IMR-90 (cell line): ENCODE results near the gene MSI2. TPM values are rescaled to one million over a fixed set of nuclear protein-coding genes. Genes with fewer than 3 reads are reported as not detected.

Experiments used
- ATAC-seq: fragments of 200-7000 bp; cut with Tn5 transposase; 2 replicates; pipeline ENCODE4 v1.9.1; 2020; ENCODE audit warnings: low read depth, mild to moderate bottlenecking, moderate library complexity
- BruUV-seq: library from RNA; stranded (reverse); fragments of 400-500 nt; replicated peaks from 2 replicates; lab custom pipeline; 2021; lab: Mats Ljungman, UMichigan
- CTCF ChIA-PET: fragments of 300-600 bp; formaldehyde crosslinking; extraction: SDS; loops from one replicate; lab custom pipeline; 2021; ENCODE audit warnings: antibody characterized with exemption; lab: Yijun Ruan, JAX
- POLR2A ChIA-PET: fragments of 300-600 bp; sonication (Branson Sonifier 250); formaldehyde crosslinking; loops from one replicate; lab custom pipeline; 2022; ENCODE audit warnings: antibody characterized with exemption; ENCODE audit not compliant: unreplicated experiment; lab: Charles Lee
- DNase-seq: peaks from one replicate; pipeline ENCODE4 v3.0.0; 2013
- H2AFZ ChIP-seq: replicated peaks from 2 replicates; pipeline ENCODE3; 2013; ENCODE audit warnings: low read length, mild to moderate bottlenecking; ENCODE audit not compliant: poor library complexity
- H2AK5ac ChIP-seq: 2 replicates; pipeline ENCODE4 v1.6.1; 2013; ENCODE audit warnings: low read depth, low read length, inconsistent platforms
- H2AK9ac ChIP-seq: replicated peaks from 2 replicates; pipeline ENCODE3; 2013; ENCODE audit warnings: mild to moderate bottlenecking, low read depth, low read length, moderate library complexity; ENCODE audit not compliant: poor library complexity
- H2BK120ac ChIP-seq: 2 replicates; pipeline ENCODE4 v1.6.1; 2013; ENCODE audit warnings: low read depth, low read length, inconsistent platforms
- H2BK15ac ChIP-seq: 3 replicates; pipeline ENCODE4 v1.6.1; 2013; ENCODE audit warnings: low read depth, low read length, inconsistent platforms
- H2BK20ac ChIP-seq: 2 replicates; pipeline ENCODE4 v1.6.1; 2013; ENCODE audit warnings: low read depth, mild to moderate bottlenecking, inconsistent platforms, low read length, moderate library complexity
- H2BK5ac ChIP-seq: 2 replicates; pipeline ENCODE4 v1.6.1; 2013; ENCODE audit warnings: mild to moderate bottlenecking, low read depth, low read length, inconsistent platforms; ENCODE audit not compliant: poor library complexity, severe bottlenecking
- H3K14ac ChIP-seq: replicated peaks from 2 replicates; pipeline ENCODE4 v1.6.1; 2013; ENCODE audit warnings: low read depth, low read length, inconsistent platforms
- H3K18ac ChIP-seq: 2 replicates; pipeline ENCODE4 v1.6.1; 2013; ENCODE audit warnings: low read depth, low read length, control low read depth
- H3K23ac ChIP-seq: 2 replicates; pipeline ENCODE4 v1.6.1; 2013; ENCODE audit warnings: low read depth, low read length, inconsistent platforms
- H3K27ac ChIP-seq: 2 replicates; pipeline ENCODE4 v1.5.1; 2013; ENCODE audit warnings: mild to moderate bottlenecking, control low read depth, low read length; ENCODE audit not compliant: insufficient read depth
- H3K27me3 ChIP-seq: 2 replicates; pipeline ENCODE4 v1.6.1; 2013; ENCODE audit warnings: low read length; ENCODE audit not compliant: control insufficient read depth, insufficient read depth
- H3K36me3 ChIP-seq: 2 replicates; pipeline ENCODE4 v1.6.1; 2013; ENCODE audit warnings: low read length, mixed read lengths; ENCODE audit not compliant: control insufficient read depth, insufficient read depth
- H3K4ac ChIP-seq: 2 replicates; pipeline ENCODE4 v1.6.1; 2013; ENCODE audit warnings: low read depth, low read length, inconsistent platforms
- H3K4me1 ChIP-seq: 2 replicates; pipeline ENCODE4 v1.6.1; 2013; ENCODE audit warnings: low read length, mixed read lengths; ENCODE audit not compliant: control insufficient read depth, insufficient read depth
- H3K4me2 ChIP-seq: 2 replicates; pipeline ENCODE4 v1.6.1; 2013; ENCODE audit warnings: low read depth, mild to moderate bottlenecking, control low read depth, low read length, moderate library complexity
- H3K4me3 ChIP-seq: 2 replicates; pipeline ENCODE4 v1.5.1; 2013; ENCODE audit warnings: low read depth, mild to moderate bottlenecking, control low read depth, low read length, moderate library complexity; ENCODE audit not compliant: insufficient read depth
- H3K56ac ChIP-seq: 2 replicates; pipeline ENCODE4 v1.6.1; 2013; ENCODE audit warnings: low read length, inconsistent platforms; ENCODE audit not compliant: insufficient read depth; ENCODE audit errors: extremely low read depth
- H3K79me1 ChIP-seq, 2 experiments: 2 replicates each; pipeline ENCODE4 v1.6.1; 2013; ENCODE audit warnings: low read length in 2 of 2, inconsistent platforms in 1 of 2, low read depth in 1 of 2
- H3K9ac ChIP-seq: 2 replicates; pipeline ENCODE4 v1.6.1; 2013; ENCODE audit warnings: low read depth, low read length, control low read depth
- H3K9me1 ChIP-seq: 2 replicates; pipeline ENCODE4 v1.6.1; 2013; ENCODE audit warnings: low read length, inconsistent platforms; ENCODE audit not compliant: insufficient read depth
- H3K9me3 ChIP-seq: 2 replicates; pipeline ENCODE4 v1.6.1; 2013; ENCODE audit warnings: low read length; ENCODE audit not compliant: control insufficient read depth, insufficient read depth
- H4K20me1 ChIP-seq: 2 replicates; pipeline ENCODE4 v1.6.1; 2013; ENCODE audit warnings: low read length, inconsistent platforms; ENCODE audit not compliant: insufficient read depth
- H4K5ac ChIP-seq: 2 replicates; pipeline ENCODE4 v1.6.1; 2013; ENCODE audit warnings: mild to moderate bottlenecking, low read depth, low read length, control low read depth
- H4K8ac ChIP-seq, 2 experiments: 2 replicates each; pipeline ENCODE4 v1.6.1; 2013; ENCODE audit warnings: low read depth in 2 of 2, low read length in 2 of 2, control low read depth in 1 of 2, inconsistent platforms in 1 of 2
- H4K91ac ChIP-seq: 2 replicates; pipeline ENCODE4 v1.6.1; 2013; ENCODE audit warnings: low read depth, low read length, inconsistent platforms; ENCODE audit not compliant: insufficient read depth
- RFX5 ChIP-seq: IDR thresholded peaks from 2 replicates; pipeline ENCODE4 v1.8.0; 2012; ENCODE audit warnings: low read depth, mild to moderate bottlenecking, low read length, moderate library complexity
- WGBS, 2 experiments: methylation state at CpG; one replicate each; pipeline versions ENCODE4 v1.1.5 to v1.1.7; 2013; ENCODE audit warnings: missing lambda C conversion rate in 2 of 2; ENCODE audit not compliant: insufficient read length in 1 of 2; ENCODE audit errors: extremely low coverage in 2 of 2; 5-methylcytosine and 5-hydroxymethylcytosine counted together
- dilution Hi-C: fragments of 300-500 bp; cut with HindIII; formaldehyde crosslinking; loops from one replicate; pipeline ENCODE4 v1.14.3; 2018; ENCODE audit warnings: low sequenced_read_pairs; ENCODE audit not compliant: unreplicated experiment
- in situ Hi-C: fragments of 300-500 bp; cut with MboI; formaldehyde crosslinking; loops from 3 replicates; pipeline ENCODE4 v1.14.3; 2019; ENCODE audit warnings: low sequenced_read_pairs, inconsistent platforms, mixed read lengths
- intact Hi-C: fragments of 100-400 bp; cut with micrococcal nuclease; formaldehyde crosslinking; loops from 2 replicates; pipeline ENCODE4 v1.10.0; 2022
- polyA plus RNA-seq, 3 experiments: library from polyadenylated mRNA; depleted of rRNA; stranded (reverse); fragments of >200 nt; gene quantifications; 2 replicates each; pipeline ENCODE4 v1.2.3, GENCODE V29; 2012; ENCODE audit warnings: low replicate concordance in 1 of 3
- total RNA-seq: library from RNA; depleted of rRNA; stranded (reverse); fragments of >200 nt; gene quantifications from 2 replicates; pipeline ENCODE4 v1.2.3, GENCODE V29; 2012

The MSI2 gene
- total and polyA plus RNA-seq, 2 of the 4 experiments (the other 2 are of a cell fraction) = 13.0 to 16.0 TPM

DNA sequence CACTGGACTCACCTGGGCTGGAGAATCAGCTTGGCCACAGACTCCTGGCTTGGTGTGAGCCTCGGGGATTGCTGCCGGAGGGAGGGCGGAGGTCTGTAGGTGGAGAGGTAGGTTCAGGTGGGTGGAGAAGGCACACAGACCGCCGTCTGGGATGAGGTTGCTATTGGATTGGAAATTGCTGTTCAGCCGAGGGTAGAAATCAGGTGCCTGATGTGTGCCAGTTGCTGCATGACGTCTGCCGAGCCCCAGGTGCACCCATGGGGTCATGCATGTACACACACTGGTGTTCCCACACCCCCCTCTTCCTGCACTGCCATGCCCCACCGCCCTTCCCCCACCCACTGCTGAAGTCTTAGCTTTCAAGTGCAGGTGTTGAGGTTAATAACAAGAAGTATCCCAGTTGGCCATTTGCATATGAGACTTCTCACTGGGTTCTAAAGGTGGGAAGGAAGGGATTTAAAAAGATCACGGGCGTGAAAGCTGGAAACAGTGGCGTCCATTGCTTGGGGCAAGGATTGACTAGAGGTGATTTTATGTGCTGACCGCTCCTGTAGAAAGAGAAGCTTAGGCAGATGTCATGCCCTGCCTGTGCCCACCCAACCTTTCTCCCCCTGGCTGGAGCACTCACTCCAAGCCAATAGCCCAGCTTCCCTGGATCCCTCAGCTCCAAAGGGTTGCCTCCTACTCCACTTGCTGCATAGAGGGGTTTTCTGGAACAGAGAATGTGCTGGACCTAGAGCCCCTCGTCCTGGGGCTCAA is 295.2 kb downstream of the MSI2 start:
- H3K56ac ChIP-seq = no peak overlapping the region
- H2BK20ac ChIP-seq = no peak overlapping the region
- no peak overlapping the region for H3K14ac ChIP-seq
- POLR2A ChIA-PET = no interaction called here
- CTCF ChIA-PET = interaction anchor here (0.5 kb wide), 1 partner anchor 922 kb away, joined by 3 read pairs; no protein-coding TSS in a partner anchor
- H3K4me1 ChIP-seq = peaks cover 9% of the 10 kb centered on the region
- no peak overlapping the region for H2AK9ac ChIP-seq
- no peak overlapping the region for H3K4ac ChIP-seq
- no peak overlapping the region for H3K9ac ChIP-seq
- peak overlapping the region; percentile 8 for H2AFZ ChIP-seq
- H3K36me3 ChIP-seq = no peaks in the 10 kb centered on the region
- peaks cover 9% of the 10 kb centered on the region; the same call in 1 of the 2 replicates for H3K9me1 ChIP-seq
- H3K27ac ChIP-seq = no peak overlapping the region
- H3K23ac ChIP-seq = no peak overlapping the region
- no peak overlapping the region for H4K91ac ChIP-seq
- H4K8ac ChIP-seq = no peak overlapping the region
- no peak for DNase-seq
- H3K9me3 ChIP-seq = no peaks in the 10 kb centered on the region
- H2BK120ac ChIP-seq = no peak overlapping the region
- intact Hi-C loops (no loop called here), in situ Hi-C loops (no loop called here), dilution Hi-C loops (no loop called here)
- no TSS peak for BruUV-seq
- peaks cover 0 to 13% of the 10 kb centered on the region in 2 experiments; a peak in 1 of 4 replicates for H3K79me1 ChIP-seq
- H3K4me3 ChIP-seq = no peak overlapping the region
- H3K18ac ChIP-seq = no peak overlapping the region
- H4K5ac ChIP-seq = no peak overlapping the region
- H2BK5ac ChIP-seq = no peak overlapping the region
- H2AK5ac ChIP-seq = no peak overlapping the region
- ATAC-seq = no peak
- WGBS, 2 experiments = 92% methylated on average over 7 of the region's 14 CpGs; no CpG with 5 or more reads in 1 of the 2 experiments
- no peak for TF ChIP-seq RFX5
- no peaks in the 10 kb centered on the region for H4K20me1 ChIP-seq
- no peaks in the 10 kb centered on the region for H3K27me3 ChIP-seq
- H3K4me2 ChIP-seq = no peak overlapping the region
- no peak overlapping the region for H2BK15ac ChIP-seq
